ENCODE data around the gene CWC27.
"Not testable (repeated sequence)": the region's sequence is repeated elsewhere in the genome, so short reads cannot be mapped to it uniquely, and the experiment has no call there.

Gene CWC27

DNA sequence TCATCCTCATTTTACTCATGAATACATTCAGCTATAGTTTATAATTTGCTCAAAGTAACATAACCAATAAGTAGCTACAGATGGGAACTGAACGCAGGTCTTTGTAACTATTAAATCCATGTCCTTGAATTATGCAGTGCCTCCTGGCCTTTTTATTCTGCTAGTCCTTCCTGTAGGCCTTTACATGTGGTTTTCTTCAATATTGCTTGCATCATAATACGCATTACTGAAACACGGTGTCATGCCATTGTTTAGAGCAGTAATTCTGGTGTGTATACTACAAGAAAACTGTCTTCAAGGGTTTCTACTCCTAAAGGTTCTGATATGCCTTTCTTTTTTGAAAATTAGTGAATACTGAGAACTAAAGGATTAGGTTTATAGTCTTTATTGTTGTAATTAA lies 20.7 kb downstream of the CWC27 start:
- no peak for DNase-seq (ENCODE audit: low read depth)

DNA sequence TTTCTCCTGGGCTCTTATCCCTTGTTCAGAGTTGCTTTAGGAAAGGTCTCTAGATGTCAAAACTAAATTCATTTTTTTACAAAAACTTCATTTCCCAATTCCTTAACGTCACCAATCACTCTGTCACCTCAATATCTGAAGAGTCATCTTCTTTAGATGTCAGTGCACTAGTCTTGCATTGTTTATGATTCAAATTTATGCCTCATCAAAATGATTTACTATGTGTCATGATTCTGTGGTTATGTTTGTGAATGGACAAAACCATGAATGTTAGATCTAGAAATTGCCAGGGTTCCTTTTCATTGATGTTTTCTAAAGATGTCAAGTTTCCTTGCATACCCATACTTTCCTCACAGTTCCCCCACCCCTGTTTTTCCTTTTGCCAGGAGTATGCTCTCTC lies 21.5 kb downstream of the CWC27 start:
- no peak for DNase-seq (ENCODE audit: low read depth)

DNA sequence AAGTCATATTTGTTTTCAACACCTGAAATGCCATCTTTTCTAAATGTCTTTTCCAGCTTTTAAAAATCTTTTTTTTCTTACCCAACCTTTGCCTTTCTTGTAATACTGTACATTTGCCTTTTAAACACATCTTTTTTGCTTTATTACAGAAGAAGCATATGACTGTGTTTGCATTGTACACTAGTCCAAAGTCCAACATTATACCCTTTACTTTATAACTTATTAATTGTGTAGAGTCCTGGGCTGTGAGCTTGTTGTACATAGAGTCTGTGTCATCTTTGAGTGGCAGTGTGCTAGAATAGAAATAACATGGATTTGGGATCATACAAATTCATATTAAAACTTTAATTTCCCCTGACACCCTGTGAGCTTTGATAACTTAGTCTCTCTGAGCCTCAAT lies 23.7 kb downstream of the CWC27 start:
- DNase-seq (ENCODE audit: low read depth): no peak

DNA sequence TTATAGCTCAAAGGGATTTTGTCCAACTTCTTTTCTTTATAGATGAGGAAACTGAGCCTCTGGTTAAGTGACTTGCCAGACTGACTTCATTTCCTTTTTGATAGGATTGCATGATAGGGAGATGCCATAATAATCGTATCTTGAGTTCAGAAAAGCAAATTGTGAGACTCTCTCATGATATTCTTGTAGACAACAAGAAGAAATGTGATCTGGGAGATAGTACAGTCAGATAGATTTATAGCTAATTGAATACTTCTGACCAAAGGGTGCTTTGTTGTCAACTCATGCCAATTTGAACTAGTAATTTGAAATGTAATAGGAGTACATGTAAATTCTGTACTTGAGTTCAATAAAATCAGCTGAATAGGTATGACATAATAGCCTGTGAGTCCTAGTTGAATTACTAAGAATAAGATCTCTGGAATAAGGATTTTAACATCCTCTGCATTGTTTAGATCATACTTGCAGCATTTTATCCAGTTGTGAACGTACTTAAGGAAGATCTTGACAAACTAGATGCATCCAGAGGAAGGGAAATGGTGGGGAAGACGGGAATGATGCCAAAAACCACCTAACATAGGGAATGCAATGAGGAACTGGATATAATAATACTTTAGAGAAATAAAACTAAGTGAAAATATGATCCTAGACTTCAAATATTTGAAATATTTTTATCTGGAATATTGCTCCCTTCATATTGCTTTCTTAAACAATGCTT lies 25.5 kb downstream of the CWC27 start:
- DNase-seq (ENCODE audit: low read depth): no peak

DNA sequence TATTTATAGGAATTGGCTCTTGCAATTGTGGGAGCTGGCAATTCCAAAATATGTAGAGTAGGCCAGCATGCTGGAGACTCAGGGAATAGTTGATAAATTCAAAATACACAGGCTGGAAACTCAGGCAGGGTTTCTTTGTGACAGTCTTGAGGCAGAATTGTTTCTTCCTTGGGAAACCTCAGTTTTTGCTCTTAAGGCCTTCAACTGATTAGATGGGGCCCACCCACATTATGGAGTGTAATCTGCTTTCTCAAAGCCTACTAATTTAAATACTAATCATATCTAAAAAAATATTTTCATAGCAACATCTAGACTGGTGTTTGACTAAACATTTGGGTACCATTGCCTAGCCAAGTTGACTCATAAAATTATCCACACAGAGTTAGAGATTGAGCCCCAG lies 27.6 kb downstream of the CWC27 start:
- no peak for DNase-seq (ENCODE audit: low read depth)

DNA sequence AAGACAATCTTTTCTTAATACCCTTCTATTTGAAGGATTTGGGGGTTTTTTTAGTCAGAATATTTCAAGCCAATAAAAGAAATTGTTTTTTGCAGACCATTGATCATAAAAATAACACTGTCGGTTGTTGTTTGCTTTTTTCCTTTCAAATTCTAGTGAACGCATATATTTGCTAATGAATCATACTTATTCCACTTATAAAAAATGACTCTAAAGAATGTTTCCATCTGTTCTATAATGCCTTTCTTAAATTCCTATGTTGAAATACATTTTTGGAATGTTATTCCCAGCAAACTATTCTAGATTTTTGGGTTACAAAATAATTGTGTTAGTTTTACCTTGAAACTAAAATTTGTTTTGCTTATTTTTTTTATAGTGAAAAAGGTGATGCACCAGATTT lies 32.2 kb downstream of the CWC27 start:
- no peak for DNase-seq (ENCODE audit: low read depth)

DNA sequence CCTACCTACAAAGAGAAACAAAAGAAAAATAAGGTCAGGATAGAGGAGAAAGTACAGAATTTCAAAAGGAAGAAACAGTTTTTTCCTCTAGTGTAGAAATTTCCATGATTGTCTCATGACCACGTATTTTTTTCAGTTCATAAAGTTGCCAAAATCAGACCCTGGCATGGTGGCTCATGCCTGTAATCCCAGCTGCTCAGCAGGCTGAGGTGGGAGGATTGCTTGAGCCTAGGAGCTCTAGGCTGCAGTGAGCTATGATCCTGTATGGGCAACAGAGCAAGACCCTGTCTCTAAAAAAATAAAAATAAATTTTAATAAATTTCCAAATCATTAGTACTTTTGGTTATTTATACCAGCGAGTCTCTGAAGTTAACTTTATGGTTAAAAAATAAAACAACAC lies 37.8 kb downstream of the CWC27 start:
- no peak for DNase-seq (ENCODE audit: low read depth)

DNA sequence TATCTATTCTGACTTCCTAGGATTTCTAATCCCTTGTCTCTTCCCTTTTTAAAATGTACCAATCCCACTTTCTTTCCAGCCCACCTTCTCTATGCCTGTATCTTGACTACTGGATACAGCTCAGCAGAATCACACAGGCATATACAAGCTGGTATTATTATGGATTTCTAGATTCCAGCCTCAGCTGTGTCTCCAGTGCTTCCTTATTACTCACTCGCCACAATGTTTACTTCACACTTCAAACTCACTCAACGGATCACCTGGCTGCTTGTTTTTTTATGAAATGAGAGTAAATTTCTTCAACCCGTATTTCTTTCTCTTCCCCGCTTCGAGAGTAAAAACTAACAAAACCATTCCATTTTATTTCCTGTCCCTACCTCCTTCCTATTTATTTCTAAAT lies 38.8 kb downstream of the CWC27 start:
- no peak for DNase-seq (ENCODE audit: low read depth)

DNA sequence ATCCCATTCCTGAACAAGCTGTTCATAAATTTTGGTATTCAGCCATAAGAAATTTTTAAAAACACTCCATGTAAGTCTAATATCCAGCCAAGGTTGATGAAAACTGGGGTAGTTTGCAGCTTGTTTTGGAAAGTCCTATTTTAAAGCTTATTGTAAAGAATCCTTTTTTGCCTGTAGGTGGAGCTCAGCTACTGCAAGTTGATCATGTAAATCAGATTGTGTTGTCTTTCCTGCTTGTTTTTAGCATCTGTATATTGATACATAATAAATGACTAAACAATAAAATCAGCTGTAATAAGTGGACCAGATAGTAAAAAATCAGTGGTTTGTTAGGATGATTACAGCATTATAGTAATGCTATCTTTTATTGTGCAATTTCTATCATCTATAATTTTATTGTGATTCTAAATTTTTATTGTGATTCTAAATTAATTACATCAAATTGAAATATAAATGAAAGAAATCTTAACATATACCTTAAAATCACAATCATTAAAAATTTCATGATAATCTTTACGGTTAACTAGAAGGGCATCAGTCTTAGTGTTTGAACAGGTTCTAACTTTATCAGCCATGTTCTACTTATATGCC lies 42.4 kb downstream of the CWC27 start:
- DNase-seq (ENCODE audit: low read depth): no peak

DNA sequence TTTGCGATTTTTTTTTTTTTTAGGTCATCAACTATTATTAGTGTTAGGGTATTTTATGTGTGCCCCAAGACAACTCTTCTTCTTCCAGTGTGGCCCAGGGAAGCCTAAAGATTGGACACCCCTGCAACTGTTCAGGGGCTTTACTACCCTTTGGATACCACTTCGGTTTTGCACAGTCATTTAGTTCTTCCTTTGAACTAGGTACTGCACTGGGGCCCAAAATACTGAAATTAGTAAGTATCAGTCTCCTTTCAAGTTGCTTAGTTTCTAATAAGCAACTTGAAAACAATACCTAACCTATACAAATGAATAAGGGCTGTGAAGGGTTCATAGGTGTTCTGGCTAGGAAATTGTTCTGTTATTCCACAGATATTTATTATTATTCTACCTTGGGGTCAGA lies 45.3 kb downstream of the CWC27 start:
- DNase-seq (ENCODE audit: low read depth): no peak

DNA sequence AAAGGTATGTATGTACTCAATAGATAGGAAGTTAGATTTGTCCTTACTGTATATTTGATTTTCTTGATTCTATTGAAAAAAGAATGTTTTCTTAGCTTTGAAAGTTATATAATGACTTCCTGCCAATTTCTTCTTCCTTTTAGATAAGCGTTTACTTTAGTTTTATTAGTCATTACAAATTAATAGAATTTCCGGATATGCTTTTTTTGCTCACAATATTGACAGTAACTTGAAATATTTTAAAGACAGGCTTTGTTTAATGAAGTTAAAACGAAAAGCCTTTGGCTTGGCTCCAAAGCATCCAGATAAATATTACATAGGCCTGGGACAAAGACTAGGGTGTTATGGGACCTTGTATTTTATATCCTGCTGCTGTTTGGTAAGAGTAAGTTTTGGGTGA lies 49.5 kb downstream of the CWC27 start:
- DNase-seq (ENCODE audit: low read depth): no peak

DNA sequence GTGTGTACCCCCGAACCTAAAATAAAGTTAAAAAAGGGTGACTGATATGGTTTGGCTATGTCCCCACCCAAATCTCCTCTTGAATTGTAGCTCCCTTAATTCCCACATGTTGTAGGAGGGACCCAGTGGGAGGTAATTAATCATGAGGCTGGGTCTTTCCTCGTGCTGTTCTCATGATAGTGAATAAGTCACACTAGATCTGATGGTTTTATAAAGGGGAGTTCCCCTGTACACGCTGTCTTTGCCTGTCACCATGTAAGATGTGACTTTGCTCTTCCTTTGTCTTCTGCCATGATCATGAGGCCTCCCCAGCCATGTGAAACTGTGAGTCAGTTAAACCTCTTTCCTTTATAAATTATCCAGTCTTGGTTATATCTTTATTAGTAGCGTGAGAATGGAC lies 50.6 kb downstream of the CWC27 start:
- DNase-seq (ENCODE audit: low read depth): not testable (repeated sequence)

DNA sequence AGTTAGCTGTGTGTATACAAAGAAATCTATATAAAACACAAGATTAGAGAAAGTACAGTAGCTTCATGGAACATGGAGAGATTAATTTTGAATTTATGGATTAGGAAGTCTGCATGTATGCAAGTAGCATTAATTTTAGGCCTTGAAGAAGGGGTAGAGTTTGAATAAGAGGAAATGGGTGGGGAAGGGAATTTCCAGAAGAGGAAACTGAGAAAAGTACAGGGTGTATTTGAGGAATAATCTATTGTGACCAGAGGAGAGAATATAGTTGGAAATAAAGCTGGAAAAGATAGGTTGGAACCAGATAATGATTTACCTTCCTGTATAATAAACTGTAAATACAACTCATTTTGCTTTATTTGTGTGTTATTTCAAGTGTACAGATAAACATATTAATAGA lies 53.6 kb downstream of the CWC27 start:
- DNase-seq (ENCODE audit: low read depth): no peak

DNA sequence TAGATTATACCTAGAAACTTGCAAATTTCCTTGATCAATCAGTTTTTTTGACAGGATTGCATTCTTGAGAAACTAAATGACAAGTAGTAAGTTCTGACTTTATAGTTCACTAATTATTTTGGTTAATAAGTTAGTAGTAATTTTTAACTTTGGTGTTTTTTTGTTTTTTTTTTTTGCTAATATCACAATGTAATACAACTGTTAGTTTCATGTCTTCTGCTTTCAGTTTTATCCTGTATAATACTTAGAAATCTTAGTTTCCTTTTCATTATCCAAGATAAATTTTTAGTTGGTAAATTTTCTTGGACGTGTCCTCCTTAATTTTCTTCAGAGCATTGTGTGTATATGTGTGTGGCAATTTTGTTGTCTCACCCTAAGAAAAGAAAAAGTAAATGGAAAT lies 57.8 kb downstream of the CWC27 start:
- no peak for DNase-seq (ENCODE audit: low read depth)

DNA sequence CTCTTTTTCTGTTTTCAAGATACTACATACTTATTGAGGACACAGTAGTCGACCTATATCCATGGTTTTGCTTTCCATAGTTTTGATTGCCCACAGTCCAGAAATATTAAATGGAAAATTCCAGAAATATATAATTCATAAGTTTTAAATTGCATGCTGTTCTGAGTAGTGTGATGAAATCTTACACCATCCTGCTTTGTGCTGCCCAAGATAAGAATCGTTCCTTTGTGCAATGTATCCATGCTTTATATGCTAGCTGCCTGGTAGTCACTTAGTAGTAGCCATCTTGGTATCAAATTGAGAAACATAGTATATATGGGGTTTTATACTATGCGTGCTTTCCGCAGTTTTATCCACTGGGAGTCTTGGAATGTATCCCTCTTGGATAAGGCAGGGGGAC lies 59.0 kb downstream of the CWC27 start:
- no peak for DNase-seq (ENCODE audit: low read depth)

DNA sequence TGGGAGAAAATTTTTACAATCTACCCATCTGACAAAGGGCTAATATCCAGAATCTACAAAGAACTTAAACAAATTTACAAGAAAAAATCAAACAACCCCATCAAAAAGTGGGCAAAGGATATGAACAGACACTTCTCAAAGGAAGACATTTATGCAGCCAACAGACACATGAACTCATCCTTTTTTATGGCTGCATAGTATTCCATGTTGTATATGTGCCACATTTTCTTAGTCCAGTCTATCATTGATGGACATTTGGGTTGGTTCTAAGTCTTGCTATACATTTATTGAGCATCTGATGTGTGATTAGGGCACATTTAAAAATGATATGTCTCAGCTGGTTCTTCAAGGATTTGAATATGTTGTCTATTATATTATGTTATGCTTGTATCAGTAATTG lies 61.9 kb downstream of the CWC27 start:
- DNase-seq (ENCODE audit: low read depth): not testable (repeated sequence)

DNA sequence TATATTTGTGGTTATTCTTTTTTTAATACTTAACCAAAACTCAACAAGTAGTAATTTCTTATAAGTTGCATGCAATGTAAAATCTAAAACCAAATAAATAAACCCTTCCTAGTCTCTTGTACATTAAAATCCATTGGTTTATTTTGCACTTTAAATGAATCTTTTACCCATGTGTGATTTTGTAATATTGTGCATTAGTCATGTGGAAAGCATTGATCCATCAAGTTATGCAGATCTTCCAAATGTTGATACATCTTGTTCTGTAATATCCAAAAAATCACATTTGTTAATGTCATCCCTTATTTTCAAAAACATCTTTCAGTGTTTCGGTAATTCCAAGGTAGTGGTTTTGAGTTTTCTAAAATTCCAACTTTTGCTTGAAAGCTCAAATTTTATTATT lies 63.3 kb downstream of the CWC27 start:
- no peak for DNase-seq (ENCODE audit: low read depth)

DNA sequence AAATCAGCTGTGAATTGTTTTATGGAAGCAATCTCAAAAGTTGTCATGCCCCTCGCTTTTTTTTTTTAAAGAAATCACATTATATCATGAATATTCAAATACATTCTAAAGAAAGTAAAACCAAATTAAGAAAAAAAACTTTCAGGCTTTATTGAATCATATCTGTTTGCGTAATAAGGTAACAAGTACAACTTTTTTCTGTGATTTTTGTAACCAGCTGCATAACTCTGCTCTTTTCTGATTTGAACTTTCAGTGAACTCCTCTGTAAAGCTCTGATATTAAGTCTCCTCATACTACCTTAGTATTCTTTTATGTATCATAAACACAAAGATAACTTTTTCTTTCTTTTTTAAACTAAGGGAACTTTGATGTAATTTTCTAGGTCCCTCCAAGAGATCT lies 65.3 kb downstream of the CWC27 start:
- no peak for DNase-seq (ENCODE audit: low read depth)

DNA sequence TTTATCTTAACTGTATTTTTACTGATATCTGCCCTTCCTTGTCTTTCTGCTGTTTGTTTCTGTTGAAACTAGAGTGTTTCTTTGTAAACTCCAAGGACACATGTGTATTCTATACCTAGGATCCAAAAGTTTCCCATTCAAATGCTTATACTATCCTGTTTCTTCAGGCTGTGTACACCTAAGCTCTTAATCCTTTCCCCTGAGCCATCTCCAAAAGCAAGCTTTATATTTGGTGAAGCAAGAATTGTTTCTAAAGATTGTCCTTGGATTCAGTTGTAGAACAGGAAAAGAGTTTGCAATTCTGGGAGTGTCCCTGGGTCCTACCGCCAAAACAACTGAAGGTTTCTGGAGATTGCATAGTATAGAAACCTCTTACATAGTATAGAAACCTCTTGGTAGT lies 65.9 kb downstream of the CWC27 start:
- DNase-seq (ENCODE audit: low read depth): no peak

DNA sequence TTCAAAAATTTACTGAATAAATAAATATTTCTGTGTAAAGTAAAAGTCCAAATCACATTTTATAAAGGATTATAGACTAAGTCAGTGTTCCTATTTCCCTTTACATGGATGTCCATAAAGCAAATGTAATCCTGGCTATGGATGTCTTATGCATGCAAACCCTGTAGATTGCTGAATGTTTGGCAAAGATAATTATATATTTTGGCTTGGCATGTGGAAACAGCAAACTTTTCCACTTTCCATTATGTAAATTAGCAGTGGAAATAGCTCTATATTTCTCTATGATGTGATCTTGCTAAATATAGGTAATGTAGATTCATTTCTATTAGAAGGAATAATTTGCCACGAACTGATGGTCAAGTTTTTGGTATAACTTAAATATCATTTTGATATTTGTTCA lies 66.5 kb downstream of the CWC27 start:
- no peak for DNase-seq (ENCODE audit: low read depth)

DNA sequence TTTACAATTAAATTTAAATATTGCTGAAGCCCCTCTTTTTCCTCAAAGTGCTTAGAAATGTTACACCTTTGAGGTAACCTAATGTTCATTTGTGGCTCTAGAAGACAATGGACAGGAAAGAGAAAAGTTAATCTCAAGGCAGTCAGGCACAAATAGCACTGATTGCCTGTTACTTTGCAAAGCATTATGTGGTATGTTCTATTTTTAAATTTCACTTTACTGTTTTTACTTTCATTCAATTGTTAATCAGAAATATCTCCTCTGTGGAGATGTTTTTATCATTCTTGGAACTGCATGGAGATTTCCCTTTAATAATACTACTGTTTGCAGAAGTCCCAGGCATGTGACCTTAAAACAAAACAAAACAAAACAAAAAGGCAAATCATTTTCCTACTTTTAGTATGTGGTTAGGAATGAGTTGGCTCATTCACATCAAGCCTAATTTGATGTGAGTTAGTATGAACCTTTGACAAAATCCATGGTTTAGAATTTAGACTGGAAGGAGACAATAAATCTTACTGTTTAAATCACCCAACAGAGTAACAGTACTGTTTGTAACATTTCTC lies 67.5 kb downstream of the CWC27 start:
- no peak for DNase-seq (ENCODE audit: low read depth)

DNA sequence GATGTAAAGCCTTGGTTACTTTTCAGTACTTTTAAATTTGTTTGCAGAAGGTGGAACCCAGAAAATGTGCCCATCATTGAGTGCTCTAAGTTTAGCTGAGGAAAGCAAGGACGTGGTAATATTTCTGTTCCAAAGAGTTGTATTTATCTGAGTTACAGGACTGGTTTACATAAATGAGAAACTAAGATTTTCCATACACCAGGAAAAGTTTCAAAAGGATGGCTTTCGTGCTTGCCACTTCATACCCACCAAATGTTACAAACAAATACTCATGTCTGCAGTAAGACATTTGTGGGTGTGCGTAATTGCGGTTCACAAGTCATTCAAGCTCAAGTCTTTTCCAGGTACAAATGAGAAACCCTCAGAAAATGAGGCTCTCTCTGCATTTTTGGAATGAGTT lies 68.1 kb downstream of the CWC27 start:
- no peak for DNase-seq (ENCODE audit: low read depth)

DNA sequence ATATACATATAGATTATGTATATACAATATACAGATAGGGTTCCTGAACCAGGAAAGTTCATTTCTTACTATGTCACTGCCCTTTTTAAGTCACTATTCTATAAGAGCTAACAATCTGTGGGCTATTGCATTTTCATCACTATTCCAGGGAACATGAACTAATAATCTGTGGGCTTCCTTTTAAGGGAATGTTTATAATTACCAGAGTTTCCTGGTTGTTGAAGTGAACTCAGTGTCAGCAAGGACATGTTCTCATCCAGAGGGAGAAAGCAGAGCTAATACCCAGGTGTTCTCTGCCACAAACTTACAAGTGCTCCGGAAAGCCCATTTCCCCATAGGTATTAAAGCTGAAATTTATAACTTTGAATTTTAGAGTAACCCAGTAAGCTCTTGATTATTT lies 69.6 kb downstream of the CWC27 start:
- no peak for DNase-seq (ENCODE audit: low read depth)

DNA sequence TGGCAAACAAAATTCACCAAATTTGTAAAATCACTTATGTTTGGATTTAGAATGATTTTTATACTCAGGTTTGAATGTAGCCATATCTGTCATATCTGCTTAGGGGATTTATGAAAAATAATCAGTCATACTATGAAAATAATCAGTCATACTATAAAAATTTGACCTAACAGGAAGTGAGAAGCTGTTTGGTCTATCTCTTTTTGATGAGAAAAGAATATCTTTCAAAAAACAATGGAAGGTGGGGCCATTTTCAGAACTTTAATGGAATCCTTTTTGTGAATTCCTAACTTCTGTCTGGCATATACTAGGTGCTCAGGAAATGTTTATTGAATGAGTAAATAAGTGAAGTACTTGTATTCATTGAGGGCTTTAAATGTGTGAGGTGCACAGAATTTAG lies 70.1 kb downstream of the CWC27 start:
- no peak for DNase-seq (ENCODE audit: low read depth)

All from activated T-helper 1 cell treated with Interleukin-2 at 50 U/mL for 16 hours (primary cell).